GM12872 (cell line): Measurements from ENCODE around the gene ICAM4.

Source experiments
- CTCF ChIP-seq: IDR thresholded peaks from 3 replicates; pipeline ENCODE4 v1.5.1; 2011; ENCODE audit warnings: low read depth, mild to moderate bottlenecking, low read length, moderate library complexity; ENCODE audit not compliant: insufficient read depth

ICAM4 gene

GRCh38 chr19:10286803-10287737 is at the start of gene ICAM4:
Gene ICAM4, plus strand, starts transcription at chr19:10286955. Its CDS starts 58 bp downstream, at chr19:10287013.
- TF ChIP-seq CTCF, result no peak

- TF ChIP-seq CTCF, result no peak
Measured at GRCh38 chr19:10237702-10238101, 49.1 kb upstream of the ICAM4 start.

- TF ChIP-seq CTCF, result no peak
Measured at GRCh38 chr19:10238172-10238783, 48.5 kb upstream of the ICAM4 start.

- TF ChIP-seq CTCF, result no peak
Measured at GRCh38 chr19:10243606-10244005, 43.1 kb upstream of the ICAM4 start.

- TF ChIP-seq CTCF, result no peak
Measured at GRCh38 chr19:10245189-10245939, 41.4 kb upstream of the ICAM4 start.

- no peak for TF ChIP-seq CTCF
Measured at GRCh38 chr19:10246511-10246910, 40.2 kb upstream of the ICAM4 start.
